ENCODE results near the gene KCNJ13. TPM values are rescaled to one million over a fixed set of nuclear protein-coding genes. Genes with fewer than 3 reads are reported as not detected.

The KCNJ13 gene
- total RNA-seq, 2 experiments from 2014 or later, result not detected

DNA sequence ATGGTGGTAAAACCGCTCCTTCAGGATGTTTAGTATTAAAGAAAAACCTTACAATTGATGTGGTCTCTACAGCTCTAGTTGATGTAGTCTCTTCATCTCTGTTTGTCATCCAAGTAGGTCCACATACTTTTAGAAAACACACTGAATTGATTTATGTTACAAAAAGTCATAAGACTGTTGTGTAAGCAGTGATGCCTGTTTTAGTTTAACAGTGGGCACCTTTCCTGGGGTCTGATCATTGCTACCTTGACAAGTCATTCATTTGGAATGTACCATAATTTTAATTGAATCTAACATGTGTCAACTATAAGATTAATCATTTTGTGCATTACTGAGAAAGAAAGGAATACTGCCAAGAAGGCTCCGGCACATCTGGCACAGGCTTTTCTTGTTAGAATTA, 44.9 kb downstream of the KCNJ13 start:
- BruUV-seq (replicated peaks), result no TSS peak
- Histone ChIP-seq H2AFZ (ENCODE audit: low read length) (no peak overlapping the region), H3K9me2 (ENCODE audit: insufficient read depth, low read length) (no peaks in the 10 kb centered on the region), H3K4me1 (ENCODE audit: insufficient read depth, low read length, poor library complexity, severe bottlenecking) (no peaks in the 10 kb centered on the region), H3K27ac (ENCODE audit: low read depth, low read length, poor library complexity, severe bottlenecking) (no peak overlapping the region), H3K36me3 (ENCODE audit: insufficient read depth, low read length) (peaks cover 64% of the 10 kb centered on the region), H3K79me2 (ENCODE audit: insufficient read depth, low read depth, low read length) (no peaks in the 10 kb centered on the region), H4K20me1 (ENCODE audit: insufficient read depth, low read length) (no peaks in the 10 kb centered on the region), H3K9me3 (ENCODE audit: low read length) (no peaks in the 10 kb centered on the region), H3K4me3 (ENCODE audit: low read depth, low read length, poor library complexity, severe bottlenecking) (no peak overlapping the region), H3K4me2 (ENCODE audit: low read length) (no peak overlapping the region)
- CTCF ChIA-PET (ENCODE audit: unreplicated experiment), result no interaction called here
- no peak for TF ChIP-seq CTCF (conservative IDR thresholded peaks at IDR 0.05; ENCODE audit: low read length)
- TF ChIP-seq EZH2phosphoT487 (IDR thresholded peaks at IDR 0.05; ENCODE audit: borderline replicate concordance, low read depth, low read length), result no peak
- intact Hi-C loops (cut with micrococcal nuclease; ENCODE audit: unreplicated experiment), result no loop called here
- POLR2A ChIA-PET, result interaction anchor here (0.7 to 1.1 kb wide), 2 partner anchors 9 to 31 kb away, joined by 4 to 6 read pairs; no protein-coding TSS in a partner anchor
- DNase-seq (ENCODE audit: low spot score), result no peak

- no peaks in the 10 kb centered on the region for H3K9me3 ChIP-seq (ENCODE audit: low read length)
- H3K4me3 ChIP-seq (ENCODE audit: low read depth, low read length, poor library complexity, severe bottlenecking), result no peak overlapping the region
- H3K36me3 ChIP-seq (ENCODE audit: insufficient read depth, low read length), result peaks cover 64% of the 10 kb centered on the region
- ChIA-PET POLR2A (interaction anchor here (1.0 kb wide), 1 partner anchor 44 kb away, joined by 3 read pairs; no protein-coding TSS in a partner anchor), CTCF (ENCODE audit: unreplicated experiment) (no interaction called here)
- no peak for DNase-seq (ENCODE audit: low spot score)
- BruUV-seq (replicated peaks), result no TSS peak
- H3K79me2 ChIP-seq (ENCODE audit: insufficient read depth, low read depth, low read length), result no peaks in the 10 kb centered on the region
- no peaks in the 10 kb centered on the region for H3K4me1 ChIP-seq (ENCODE audit: insufficient read depth, low read length, poor library complexity, severe bottlenecking)
- TF ChIP-seq CTCF (conservative IDR thresholded peaks at IDR 0.05; ENCODE audit: low read length) (no peak), EZH2phosphoT487 (IDR thresholded peaks at IDR 0.05; ENCODE audit: borderline replicate concordance, low read depth, low read length) (no peak)
- intact Hi-C loops (cut with micrococcal nuclease; ENCODE audit: unreplicated experiment), result no loop called here
- no peak overlapping the region for H3K4me2 ChIP-seq (ENCODE audit: low read length)
- H2AFZ ChIP-seq (ENCODE audit: low read length), result no peak overlapping the region
- no peaks in the 10 kb centered on the region for H4K20me1 ChIP-seq (ENCODE audit: insufficient read depth, low read length)
- H3K9me2 ChIP-seq (ENCODE audit: insufficient read depth, low read length), result no peaks in the 10 kb centered on the region
- H3K27ac ChIP-seq (ENCODE audit: low read depth, low read length, poor library complexity, severe bottlenecking), result no peak overlapping the region
Measured at GRCh38 chr2:232728785-232729184, 47.6 kb downstream of the KCNJ13 start.

- ChIA-PET CTCF (ENCODE audit: unreplicated experiment) (no interaction called here), POLR2A (interaction anchor here (0.7 to 1.4 kb wide), 2 partner anchors 8 to 9 kb away, joined by 4 to 5 read pairs; no protein-coding TSS in a partner anchor)
- peaks cover 15% of the 10 kb centered on the region for H3K79me2 ChIP-seq (ENCODE audit: insufficient read depth, low read depth, low read length)
- intact Hi-C loops (cut with micrococcal nuclease; ENCODE audit: unreplicated experiment), result no loop called here
- no peak for DNase-seq (ENCODE audit: low spot score)
- H3K4me3 ChIP-seq (ENCODE audit: low read depth, low read length, poor library complexity, severe bottlenecking), result no peak overlapping the region
- TF ChIP-seq EZH2phosphoT487 (IDR thresholded peaks at IDR 0.05; ENCODE audit: borderline replicate concordance, low read depth, low read length), result no peak
- TF ChIP-seq CTCF (conservative IDR thresholded peaks at IDR 0.05; ENCODE audit: low read length), result no peak
- H2AFZ ChIP-seq (ENCODE audit: low read length), result no peak overlapping the region
- no peaks in the 10 kb centered on the region for H3K9me2 ChIP-seq (ENCODE audit: insufficient read depth, low read length)
- no peaks in the 10 kb centered on the region for H3K4me1 ChIP-seq (ENCODE audit: insufficient read depth, low read length, poor library complexity, severe bottlenecking)
- no peaks in the 10 kb centered on the region for H3K9me3 ChIP-seq (ENCODE audit: low read length)
- H3K27ac ChIP-seq (ENCODE audit: low read depth, low read length, poor library complexity, severe bottlenecking), result no peak overlapping the region
- no TSS peak for BruUV-seq (replicated peaks)
- no peak overlapping the region for H3K4me2 ChIP-seq (ENCODE audit: low read length)
- peaks cover 70% of the 10 kb centered on the region for H3K36me3 ChIP-seq (ENCODE audit: insufficient read depth, low read length)
- H4K20me1 ChIP-seq (ENCODE audit: insufficient read depth, low read length), result no peaks in the 10 kb centered on the region
Measured at GRCh38 chr2:232723027-232723426, 53.3 kb downstream of the KCNJ13 start.
